H9 (cell line): ENCODE measurements around the gene PTPRH. TPM values are rescaled to one million over a fixed set of nuclear protein-coding genes. Genes with fewer than 3 reads are reported as not detected.
A peak's percentile ranks its signal among the peaks of the same experiment; 100 is the strongest.

Experiments
- DNase-seq: peaks from one replicate; pipeline ENCODE4 v3.0.0-alpha.2; 2017
- H2AFZ ChIP-seq: one replicate; pipeline ENCODE4 v1.6.1; 2013; ENCODE audit warnings: mild to moderate bottlenecking, low read length, control low read depth, moderate library complexity
- H2AK5ac ChIP-seq: 2 replicates; pipeline ENCODE4 v1.6.1; 2013; ENCODE audit warnings: low read length, control low read depth, mixed read lengths; ENCODE audit not compliant: insufficient read length
- H2BK120ac ChIP-seq: one replicate; pipeline ENCODE4 v1.6.1; 2013; ENCODE audit warnings: low read depth, mild to moderate bottlenecking, low read length, control low read depth, inconsistent platforms; ENCODE audit not compliant: poor library complexity, severe bottlenecking
- H2BK12ac ChIP-seq: 2 replicates; pipeline ENCODE4 v1.6.1; 2013; ENCODE audit warnings: low read length, control low read depth, mixed read lengths, low read depth; ENCODE audit not compliant: insufficient read length
- H2BK15ac ChIP-seq: 2 replicates; pipeline ENCODE4 v1.6.1; 2013; ENCODE audit warnings: low read depth, low read length, control low read depth
- H2BK20ac ChIP-seq: one replicate; pipeline ENCODE4 v1.6.1; 2013; ENCODE audit warnings: low read depth, mild to moderate bottlenecking, low read length, control low read depth, inconsistent platforms; ENCODE audit not compliant: poor library complexity, severe bottlenecking
- H2BK5ac ChIP-seq: 2 replicates; pipeline ENCODE4 v1.6.1; 2013; ENCODE audit warnings: low read length, control low read depth, mixed read lengths; ENCODE audit not compliant: insufficient read length
- H3K14ac ChIP-seq: 2 replicates; pipeline ENCODE4 v1.6.1; 2013; ENCODE audit warnings: low read length, control low read depth; ENCODE audit not compliant: insufficient read depth
- H3K18ac ChIP-seq: 2 replicates; pipeline ENCODE4 v1.6.1; 2013; ENCODE audit warnings: low read depth, mild to moderate bottlenecking, mixed read lengths, low read length, control low read depth; ENCODE audit not compliant: insufficient read length
- H3K23ac ChIP-seq: 2 replicates; pipeline ENCODE4 v1.6.1; 2013; ENCODE audit warnings: low read length, control low read depth, mixed read lengths, low read depth; ENCODE audit not compliant: insufficient read length
- H3K23me2 ChIP-seq: 2 replicates; pipeline ENCODE4 v1.6.1; 2013; ENCODE audit warnings: low read depth, mild to moderate bottlenecking, mixed read lengths, low read length, control low read depth; ENCODE audit not compliant: insufficient read length, poor library complexity, severe bottlenecking
- H3K27ac ChIP-seq: 2 replicates; pipeline ENCODE4 v1.5.1; 2013; ENCODE audit warnings: low read length, control low read depth, mixed read lengths, low read depth; ENCODE audit not compliant: insufficient read length
- H3K27me3 ChIP-seq: 2 replicates; pipeline ENCODE4 v1.6.1; 2013; ENCODE audit warnings: low read length, control low read depth, inconsistent platforms; ENCODE audit not compliant: insufficient read depth
- H3K4ac ChIP-seq: 2 replicates; pipeline ENCODE4 v1.6.1; 2013; ENCODE audit warnings: low read depth, mild to moderate bottlenecking, control low read depth, inconsistent platforms, low read length, moderate library complexity
- H3K4me1 ChIP-seq: 2 replicates; pipeline ENCODE4 v1.6.1; 2013; ENCODE audit warnings: low read length, control low read depth, inconsistent platforms; ENCODE audit not compliant: insufficient read depth
- H3K4me2 ChIP-seq: 2 replicates; pipeline ENCODE4 v1.6.1; 2013; ENCODE audit warnings: low read length, control low read depth, mixed read lengths; ENCODE audit not compliant: insufficient read length, insufficient read depth
- H3K56ac ChIP-seq: 2 replicates; pipeline ENCODE4 v1.6.1; 2013; ENCODE audit warnings: low read depth, mild to moderate bottlenecking, mixed read lengths, low read length, control low read depth; ENCODE audit not compliant: insufficient read length
- H3K79me1 ChIP-seq: 2 replicates; pipeline ENCODE4 v1.6.1; 2013; ENCODE audit warnings: low read depth, mild to moderate bottlenecking, moderate library complexity, low read length, control low read depth, inconsistent platforms; ENCODE audit not compliant: insufficient read depth, poor library complexity, severe bottlenecking
- H3K79me2 ChIP-seq: 2 replicates; pipeline ENCODE4 v1.6.1; 2013; ENCODE audit warnings: low read length, control low read depth, inconsistent platforms; ENCODE audit not compliant: insufficient read depth
- H3K9ac ChIP-seq: 2 replicates; pipeline ENCODE4 v1.6.1; 2013; ENCODE audit warnings: low read length, control low read depth, mixed read lengths; ENCODE audit not compliant: insufficient read length; ENCODE audit errors: extremely low read depth
- H3K9me3 ChIP-seq: one replicate; pipeline ENCODE4 v1.6.1; 2013; ENCODE audit warnings: low read depth, low read length, inconsistent platforms; ENCODE audit not compliant: control insufficient read depth
- H3T11ph ChIP-seq: one replicate; pipeline ENCODE4 v1.6.1; 2013; ENCODE audit warnings: mild to moderate bottlenecking, low read length, control low read depth, inconsistent platforms
- H4K20me1 ChIP-seq: one replicate; pipeline ENCODE4 v1.6.1; 2013; ENCODE audit not compliant: control insufficient read depth, insufficient read length, insufficient read depth
- H4K5ac ChIP-seq: 2 replicates; pipeline ENCODE4 v1.6.1; 2013; ENCODE audit warnings: low read depth, mild to moderate bottlenecking, mixed read lengths, low read length, control low read depth; ENCODE audit not compliant: insufficient read length
- H4K8ac ChIP-seq: replicated peaks from 2 replicates; pipeline ENCODE4 v1.6.1; 2013; ENCODE audit warnings: low read length, control low read depth, mixed read lengths, low read depth; ENCODE audit not compliant: insufficient read length
- H4K91ac ChIP-seq: 2 replicates; pipeline ENCODE4 v1.6.1; 2013; ENCODE audit warnings: low read depth, mild to moderate bottlenecking, moderate library complexity, mixed read lengths, low read length, control low read depth; ENCODE audit not compliant: insufficient read length
- H3K27ac Mint-ChIP-seq, 3 experiments: 2 replicates in 2 of 3; 3 replicates in 1 of 3; pipeline ENCODE4 v1.8.0; 2020 to 2021; ENCODE audit warnings: mixed read lengths in 3 of 3, mild to moderate bottlenecking in 1 of 3, moderate library complexity in 1 of 3
- H3K27me3 Mint-ChIP-seq: 2 replicates; pipeline ENCODE4 v1.8.0; 2021; ENCODE audit warnings: low read depth, mild to moderate bottlenecking, moderate library complexity, mixed read lengths
- H3K36me3 Mint-ChIP-seq, 3 experiments: 2 replicates in 2 of 3; 3 replicates in 1 of 3; pipeline ENCODE4 v1.8.0; 2020 to 2021; ENCODE audit warnings: low read depth in 3 of 3, mixed read lengths in 3 of 3; ENCODE audit not compliant: insufficient read depth in 1 of 3
- H3K4me1 Mint-ChIP-seq, 2 experiments: 2 replicates each; pipeline ENCODE4 v1.8.0; 2020; ENCODE audit warnings: mixed read lengths in 2 of 2
- H3K4me3 Mint-ChIP-seq, 2 experiments: 2 replicates in 1 of 2; 3 replicates in 1 of 2; pipeline ENCODE4 v1.8.0; 2020 to 2021; ENCODE audit warnings: mild to moderate bottlenecking in 2 of 2, mixed read lengths in 2 of 2, moderate library complexity in 1 of 2
- H3K9me3 Mint-ChIP-seq, 2 experiments: 2 replicates in 1 of 2; 3 replicates in 1 of 2; pipeline ENCODE4 v1.8.0; 2020; ENCODE audit warnings: mild to moderate bottlenecking in 2 of 2, mixed read lengths in 2 of 2, moderate library complexity in 1 of 2
- CTCF ChIP-seq: fragments of 200-600 bp; sonication (generic); conservative IDR thresholded peaks from 3 replicates; pipeline ENCODE4 v1.8.0; 2021; ENCODE audit warnings: antibody characterized with exemption, mild to moderate bottlenecking
- WGBS: extraction: QIAGEN DNeasy Blood & Tissue Kit; methylation state at CpG from one replicate; pipeline ENCODE4 v1.1.7; 2013; ENCODE audit warnings: missing lambda C conversion rate, low lambda C conversion rate, mixed read lengths; ENCODE audit not compliant: insufficient read length; ENCODE audit errors: extremely low coverage; 5-methylcytosine and 5-hydroxymethylcytosine counted together
- total RNA-seq: library from RNA; stranded (reverse); gene quantifications from 2 replicates; pipeline ENCODE4 v1.2.1, GENCODE V29; 2021

The PTPRH gene
- total RNA-seq, 1 experiment from 2014 or later, result 0.24 TPM

GRCh38 chr19:55254625-55254977 is 45.3 kb upstream of the PTPRH start:
- H4K20me1 ChIP-seq, result peaks cover 3% of the 10 kb centered on the region
- H3K27ac Mint-ChIP-seq, result peak overlapping the region in 2 of 3 experiments; percentile 88 to 89; a peak in 3 of 7 replicates
- H3K27ac ChIP-seq, result no peak overlapping the region

More at GRCh38 chr19:55254625-55254977, 45.3 kb upstream of the PTPRH start:
- Histone ChIP-seq H3K18ac (no peak overlapping the region), H2BK5ac (no peak overlapping the region), H3T11ph (no peak overlapping the region), H2AFZ (no peak overlapping the region), H3K56ac (no peak overlapping the region), H3K9me3 (no peaks in the 10 kb centered on the region), H3K9ac (no peak overlapping the region), H4K8ac (no peak overlapping the region), H2BK12ac (no peak overlapping the region), H3K23me2 (peaks cover 9% of the 10 kb centered on the region), H2BK15ac (no peak overlapping the region), H2BK20ac (no peak overlapping the region), H3K23ac (no peak overlapping the region), H3K4me1 (peaks cover 12% of the 10 kb centered on the region; the same call in 1 of the 2 replicates), H3K27me3 (no peaks in the 10 kb centered on the region), H2BK120ac (no peak overlapping the region), H3K4me2 (no peak overlapping the region), H3K79me1 (peaks cover 18% of the 10 kb centered on the region), H3K79me2 (peaks cover 55% of the 10 kb centered on the region; the same call in 1 of the 2 replicates), H3K4ac (no peak overlapping the region), H4K91ac (no peak overlapping the region), H2AK5ac (no peak overlapping the region), H3K14ac (peak overlapping the region; percentile 25; the same call in 1 of the 2 replicates), H4K5ac (no peak overlapping the region)
- Mint-ChIP-seq H3K27me3 (no peaks in the 10 kb centered on the region; the same call in none of the 2 replicates), H3K4me1 (peaks cover 44 to 46% of the 10 kb centered on the region in 2 experiments), H3K4me3 (peak overlapping the region in 1 of 2 experiments; percentile 19; a peak in 1 of 5 replicates), H3K36me3 (peaks cover 2 to 13% (median 7%) of the 10 kb centered on the region in 3 experiments; a peak in 6 of 7 replicates), H3K9me3 (no peaks in the 10 kb centered on the region)
- TF ChIP-seq CTCF, result no peak
- no CpG with 5 or more reads among the region's 6 CpGs for WGBS
- DNase-seq, result no peak
